ENCODE results near the gene AKAP13. TPM values are rescaled to one million over a fixed set of nuclear protein-coding genes. Genes with fewer than 3 reads are reported as not detected.

The AKAP13 gene
- total and polyA plus RNA-seq, 2 of the 8 experiments (the other 6 are each of a cell fraction or from before 2014, with no cell fraction given) = 14.0 to 46.2 TPM

DNA sequence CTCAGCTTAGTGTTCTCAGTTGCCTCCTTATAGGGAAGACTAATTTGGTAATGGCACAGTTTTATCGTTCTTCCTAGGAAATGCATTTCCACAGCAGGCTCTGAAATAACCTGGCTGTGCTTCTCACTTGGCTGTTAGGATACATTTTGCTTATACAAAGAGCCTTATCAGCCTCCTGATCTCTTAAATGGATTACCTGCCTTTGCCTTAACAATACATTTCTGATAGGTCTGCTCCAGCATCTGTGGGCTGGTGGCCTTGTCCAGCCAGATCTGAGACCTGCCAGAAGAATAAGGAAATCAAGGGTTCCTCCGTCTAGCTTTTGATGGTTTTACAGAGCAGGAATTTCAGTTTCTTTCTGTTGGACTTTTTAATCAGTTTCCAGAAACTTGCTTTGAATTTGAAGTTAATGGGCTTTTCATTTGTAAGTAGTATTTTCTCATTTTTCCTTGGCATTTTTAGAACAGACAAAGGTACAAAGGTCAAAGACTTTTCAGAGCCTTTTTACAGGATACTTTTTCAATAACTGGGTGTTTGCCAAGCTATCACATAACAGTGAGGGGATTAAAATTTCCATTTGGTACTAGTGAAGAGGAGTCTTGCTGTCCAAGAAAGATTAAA is 116.3 kb downstream of the AKAP13 start:
- Histone ChIP-seq H3K79me1 (ENCODE audit: low read depth, low read length) (peaks cover 5% of the 10 kb centered on the region; the same call in 1 of the 2 replicates), H4K8ac (ENCODE audit: extremely low read depth, insufficient read depth, low read length) (no peak overlapping the region), H2BK5ac (ENCODE audit: low read depth, low read length) (no peak overlapping the region), H3K27ac (ENCODE audit: low read depth, low read length) (no peak overlapping the region), H4K5ac (ENCODE audit: insufficient read length, low read depth, low read length) (no peak overlapping the region), H3K56ac (replicated peaks; ENCODE audit: insufficient read length, low read depth, low read length) (no peak overlapping the region), H3K9ac (replicated peaks in 1 of 4; ENCODE audit: extremely low read depth in 1 of 4, low read depth in 3 of 4, low read length in 3 of 4) (no peak overlapping the region), H3K4me1 (replicated peaks in 1 of 4; ENCODE audit: control insufficient read depth in 3 of 4, insufficient read depth in 4 of 4, low read length in 3 of 4) (peaks cover 0 to 19% (median 4%) of the 10 kb centered on the region in 4 experiments; a peak in 5 of 7 replicates), H3K9me3 (ENCODE audit: insufficient read depth in 2 of 2, low read depth in 1 of 2, low read length in 1 of 2) (no peaks in the 10 kb centered on the region), H2BK20ac (ENCODE audit: low read length) (no peak overlapping the region), H2AK5ac (ENCODE audit: low read depth, low read length) (no peak overlapping the region), H2BK120ac (replicated peaks; ENCODE audit: low read depth, low read length) (no peak overlapping the region), H4K91ac (replicated peaks; ENCODE audit: insufficient read length, low read length) (no peak overlapping the region), H2BK15ac (ENCODE audit: low read length) (no peak overlapping the region), H3K4ac (replicated peaks; ENCODE audit: insufficient read length, low read depth, low read length) (no peak overlapping the region), H2BK12ac (ENCODE audit: low read depth, low read length) (no peak overlapping the region), H3K14ac (ENCODE audit: insufficient read length) (no peak overlapping the region), H3K36me3 (ENCODE audit: control insufficient read depth in 2 of 4, insufficient read depth in 4 of 4, low read length in 3 of 4) (no peaks in the 10 kb centered on the region), H2AFZ (ENCODE audit: low read length) (no peak overlapping the region), H3K27me3 (replicated peaks in 1 of 4; ENCODE audit: control insufficient read depth in 3 of 4, extremely low read depth in 1 of 4, insufficient read depth in 3 of 4, low read length in 3 of 4) (no peaks in the 10 kb centered on the region), H3K79me2 (ENCODE audit: control insufficient read depth in 1 of 2, insufficient read depth in 2 of 2, low read length in 2 of 2) (peaks cover 0 to 53% of the 10 kb centered on the region in 2 experiments; a peak in 2 of 4 replicates), H3K4me2 (ENCODE audit: insufficient read depth in 1 of 2, low read depth in 2 of 2, low read length in 2 of 2) (no peak overlapping the region), H4K20me1 (replicated peaks in 1 of 2; ENCODE audit: control insufficient read depth in 1 of 2, insufficient read depth in 2 of 2, low read length in 2 of 2) (peaks cover 2 to 5% of the 10 kb centered on the region in 2 experiments), H3K23ac (ENCODE audit: insufficient read length) (no peak overlapping the region), H3K23me2 (ENCODE audit: low read depth, low read length) (no peaks in the 10 kb centered on the region), H3K18ac (ENCODE audit: extremely low read depth, low read length) (no peak overlapping the region), H3K4me3 (ENCODE audit: extremely low read depth in 1 of 4, insufficient read depth in 2 of 4, low read depth in 3 of 4, low read length in 4 of 4) (no peak overlapping the region)
- POLR2A ChIA-PET (ENCODE audit: partially characterized antibody) = no interaction called here
- CTCF ChIA-PET (ENCODE audit: partially characterized antibody) = interaction anchor here (0.7 to 1.9 kb wide), 3 partner anchors 8 to 124 kb away, joined by 3 to 10 read pairs (median 3); no protein-coding TSS in a partner anchor
- WGBS, 2 experiments (ENCODE audit: extremely low coverage in 1 of 2, insufficient coverage in 1 of 2, insufficient read length in 1 of 2, insufficient replicate concordance in 2 of 2, low coverage in 1 of 2, low lambda C conversion rate in 2 of 2, missing lambda C conversion rate in 1 of 2) = 94% methylated on average over 2 of the region's 2 CpGs; no CpG with 5 or more reads in 1 of the 2 experiments
- DNase-seq (ENCODE audit: low read depth in 1 of 2, low spot score in 2 of 2) (no peak), FAIRE-seq (no peak)
- TF ChIP-seq, protein P1, sequence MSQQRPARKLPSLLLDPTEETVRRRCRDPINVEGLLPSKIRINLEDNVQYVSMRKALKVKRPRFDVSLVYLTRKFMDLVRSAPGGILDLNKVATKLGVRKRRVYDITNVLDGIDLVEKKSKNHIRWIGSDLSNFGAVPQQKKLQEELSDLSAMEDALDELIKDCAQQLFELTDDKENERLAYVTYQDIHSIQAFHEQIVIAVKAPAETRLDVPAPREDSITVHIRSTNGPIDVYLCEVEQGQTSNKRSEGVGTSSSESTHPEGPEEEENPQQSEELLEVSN (IDR thresholded peaks at IDR 0.05) = no peak
- TF ChIP-seq BCL11A (IDR thresholded peaks at IDR 0.05; ENCODE audit: low read depth in 2 of 2, low read length in 2 of 2) (no peak), CHD2 (IDR thresholded peaks at IDR 0.05; ENCODE audit: low read length) (no peak), GABPA (IDR thresholded peaks at IDR 0.05; ENCODE audit: borderline replicate concordance, insufficient read depth, low read length) (no peak), SRF (IDR thresholded peaks at IDR 0.05; ENCODE audit: low read depth, low read length) (no peak), RXRA (IDR thresholded peaks at IDR 0.05; ENCODE audit: insufficient read depth, low read depth, low read length) (no peak), SP1 (IDR thresholded peaks at IDR 0.05; ENCODE audit: low read depth, low read length) (no peak), RFX5 (IDR thresholded peaks at IDR 0.05; ENCODE audit: borderline replicate concordance, low read depth, low read length) (no peak), SUZ12 (IDR thresholded peaks at IDR 0.05; ENCODE audit: low read length) (no peak), BRCA1 (IDR thresholded peaks at IDR 0.05; ENCODE audit: low read depth, low read length) (no peak)
- TF ChIP-seq, protein P2, sequence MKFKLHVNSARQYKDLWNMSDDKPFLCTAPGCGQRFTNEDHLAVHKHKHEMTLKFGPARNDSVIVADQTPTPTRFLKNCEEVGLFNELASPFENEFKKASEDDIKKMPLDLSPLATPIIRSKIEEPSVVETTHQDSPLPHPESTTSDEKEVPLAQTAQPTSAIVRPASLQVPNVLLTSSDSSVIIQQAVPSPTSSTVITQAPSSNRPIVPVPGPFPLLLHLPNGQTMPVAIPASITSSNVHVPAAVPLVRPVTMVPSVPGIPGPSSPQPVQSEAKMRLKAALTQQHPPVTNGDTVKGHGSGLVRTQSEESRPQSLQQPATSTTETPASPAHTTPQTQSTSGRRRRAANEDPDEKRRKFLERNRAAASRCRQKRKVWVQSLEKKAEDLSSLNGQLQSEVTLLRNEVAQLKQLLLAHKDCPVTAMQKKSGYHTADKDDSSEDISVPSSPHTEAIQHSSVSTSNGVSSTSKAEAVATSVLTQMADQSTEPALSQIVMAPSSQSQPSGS (IDR thresholded peaks at IDR 0.05; ENCODE audit: low read length) = no peak

Data from H1 (cell line).